Tibial nerve (tissue), 4 donors: ENCODE results near the gene ZC3HAV1L. TPM values are rescaled to one million over a fixed set of nuclear protein-coding genes. Genes with fewer than 3 reads are reported as not detected.

Experiments
- DNase-seq, 2 donors: peaks; one replicate each; pipeline ENCODE4 v3.0.0-alpha.2; 2019; ENCODE audit warnings: low spot score in 2 of 2
- H3K27ac ChIP-seq, 4 donors: fragments of 200-600 bp; sonication (generic) in 3 of 4; one replicate each; pipeline ENCODE4 v1.5.1; 2017 to 2019; ENCODE audit warnings: mild to moderate bottlenecking in 1 of 4
- H3K27me3 ChIP-seq, 2 donors: fragments of 200-600 bp; sonication (generic) in 1 of 2; one replicate each; pipeline versions ENCODE4 v1.5.1 to v1.6.0; 2017 to 2019
- H3K36me3 ChIP-seq, 3 donors: fragments of 200-600 bp; sonication (generic); one replicate each; pipeline ENCODE4 v1.5.1; 2018 to 2019
- H3K4me1 ChIP-seq, 4 donors: fragments of 200-600 bp; sonication (generic) in 3 of 4; one replicate each; pipeline ENCODE4 v1.5.1; 2017 to 2019
- H3K4me3 ChIP-seq, 4 donors: fragments of 200-600 bp; sonication (generic) in 3 of 4; one replicate each; pipeline ENCODE4 v1.5.1; 2017 to 2019; ENCODE audit warnings: mild to moderate bottlenecking in 1 of 4, moderate library complexity in 1 of 4
- H3K9me3 ChIP-seq, 4 donors: fragments of 200-600 bp; sonication (generic) in 3 of 4; one replicate each; pipeline ENCODE4 v1.5.1; 2017 to 2019
- EP300 ChIP-seq, 2 donors: sonication (generic); formaldehyde crosslinking; IDR thresholded peaks; one replicate each; pipeline ENCODE4 v1.6.1; 2017; ENCODE audit warnings: antibody characterized with exemption in 2 of 2, mild to moderate bottlenecking in 1 of 2
- POLR2A ChIP-seq, 2 donors: fragments of 450-650 bp; IDR thresholded peaks; one replicate each; pipeline ENCODE4 v1.6.1; 2017; ENCODE audit warnings: antibody characterized with exemption in 2 of 2, mild to moderate bottlenecking in 2 of 2, moderate library complexity in 2 of 2
- WGBS, 2 donors: methylation state at CpG; one replicate each; pipeline ENCODE4 v1.1.5; 2018; 5-methylcytosine and 5-hydroxymethylcytosine counted together
- total RNA-seq, 4 donors: library from RNA; depleted of rRNA; stranded (reverse); fragments of >200 nt; gene quantifications; one replicate each; pipeline ENCODE4 v1.1.0, GENCODE V29; 2016
- TF ChIP-seq, protein P1 (sequence below), 5 experiments: fragments of 200-600 bp in 3 of 5; fragments of 450-650 bp in 2 of 5; sonication (generic) in 3 of 5; IDR thresholded peaks; one replicate each; pipeline ENCODE4 v1.5.1; 2016 to 2019; ENCODE audit warnings: antibody characterized with exemption in 5 of 5, mild to moderate bottlenecking in 3 of 5, moderate library complexity in 2 of 5

Gene ZC3HAV1L
- total RNA-seq, 4 donors from 2014 or later, result 36.9 to 68.8 (median 53.1) TPM

GRCh38 chr7:139071680-139072079, 35.8 kb upstream of the ZC3HAV1L start:
- WGBS, 2 donors, result 87 to 94% methylated on average over 3 of the region's 3 CpGs
- H3K4me1 ChIP-seq, result peaks cover 0 to 5% (median 0%) of the 10 kb centered on the region in 4 donors
- H3K27ac ChIP-seq, result no peak overlapping the region
- H3K9me3 ChIP-seq, result no peaks in the 10 kb centered on the region
- TF ChIP-seq EP300 (IDR thresholded peaks at IDR 0.05) (no peak), POLR2A (IDR thresholded peaks at IDR 0.05) (no peak)
- TF ChIP-seq, protein P1, sequence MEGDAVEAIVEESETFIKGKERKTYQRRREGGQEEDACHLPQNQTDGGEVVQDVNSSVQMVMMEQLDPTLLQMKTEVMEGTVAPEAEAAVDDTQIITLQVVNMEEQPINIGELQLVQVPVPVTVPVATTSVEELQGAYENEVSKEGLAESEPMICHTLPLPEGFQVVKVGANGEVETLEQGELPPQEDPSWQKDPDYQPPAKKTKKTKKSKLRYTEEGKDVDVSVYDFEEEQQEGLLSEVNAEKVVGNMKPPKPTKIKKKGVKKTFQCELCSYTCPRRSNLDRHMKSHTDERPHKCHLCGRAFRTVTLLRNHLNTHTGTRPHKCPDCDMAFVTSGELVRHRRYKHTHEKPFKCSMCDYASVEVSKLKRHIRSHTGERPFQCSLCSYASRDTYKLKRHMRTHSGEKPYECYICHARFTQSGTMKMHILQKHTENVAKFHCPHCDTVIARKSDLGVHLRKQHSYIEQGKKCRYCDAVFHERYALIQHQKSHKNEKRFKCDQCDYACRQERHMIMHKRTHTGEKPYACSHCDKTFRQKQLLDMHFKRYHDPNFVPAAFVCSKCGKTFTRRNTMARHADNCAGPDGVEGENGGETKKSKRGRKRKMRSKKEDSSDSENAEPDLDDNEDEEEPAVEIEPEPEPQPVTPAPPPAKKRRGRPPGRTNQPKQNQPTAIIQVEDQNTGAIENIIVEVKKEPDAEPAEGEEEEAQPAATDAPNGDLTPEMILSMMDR (IDR thresholded peaks at IDR 0.05), result no peak
- H3K4me3 ChIP-seq, result no peak overlapping the region
- H3K27me3 ChIP-seq, result no peaks in the 10 kb centered on the region
- no peak for DNase-seq
- peaks cover 2 to 85% (median 28%) of the 10 kb centered on the region in 3 donors for H3K36me3 ChIP-seq

- Histone ChIP-seq H3K27me3 (no peaks in the 10 kb centered on the region), H3K27ac (no peak overlapping the region), H3K9me3 (no peaks in the 10 kb centered on the region), H3K36me3 (peaks cover 2 to 98% (median 35%) of the 10 kb centered on the region in 3 donors), H3K4me1 (no peaks in the 10 kb centered on the region), H3K4me3 (no peak overlapping the region)
- TF ChIP-seq EP300 (IDR thresholded peaks at IDR 0.05) (no peak), POLR2A (IDR thresholded peaks at IDR 0.05) (no peak)
- TF ChIP-seq, protein P1 (IDR thresholded peaks at IDR 0.05), result no peak
- no peak for DNase-seq
- WGBS, 2 donors, result 94 to 95% methylated on average over 9 of the region's 9 CpGs
These were observed 32.9 kb upstream of the ZC3HAV1L start for GRCh38 chr7:139068544-139069399.

GRCh38 chr7:139066315-139066714, 30.5 kb upstream of the ZC3HAV1L start:
- Histone ChIP-seq H3K9me3 (no peaks in the 10 kb centered on the region), H3K27me3 (no peaks in the 10 kb centered on the region), H3K36me3 (peaks cover 0 to 92% (median 23%) of the 10 kb centered on the region in 3 donors), H3K4me3 (no peak overlapping the region), H3K27ac (no peak overlapping the region), H3K4me1 (no peaks in the 10 kb centered on the region)
- no peak for TF ChIP-seq POLR2A (IDR thresholded peaks at IDR 0.05)
- no peak for TF ChIP-seq EP300 (IDR thresholded peaks at IDR 0.05)
- TF ChIP-seq, protein P1 (IDR thresholded peaks at IDR 0.05), result no peak
- DNase-seq, result no peak
- 76 to 84% methylated on average over 9 of the region's 9 CpGs for WGBS, 2 donors

DNA sequence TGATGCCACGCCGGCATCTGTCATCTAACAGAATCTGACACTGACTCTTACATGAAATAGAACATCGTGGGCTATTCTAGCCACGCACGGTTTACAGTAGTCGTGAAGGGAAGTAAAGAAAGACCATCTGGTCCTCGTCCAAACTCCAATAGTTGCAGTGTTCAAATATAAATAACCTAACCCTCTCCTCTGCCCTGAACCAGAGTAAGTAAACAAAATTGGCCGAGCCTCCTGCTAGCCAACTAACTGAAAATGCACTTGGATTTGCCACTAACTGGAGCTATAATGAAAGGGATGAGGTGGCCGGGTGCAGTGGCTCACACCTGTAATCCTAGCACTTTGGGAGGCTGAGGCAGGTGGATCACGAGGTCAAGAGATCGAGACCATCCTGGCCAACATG, 29.5 kb upstream of the ZC3HAV1L start:
- no peaks in the 10 kb centered on the region for H3K9me3 ChIP-seq
- no peak for TF ChIP-seq EP300 (IDR thresholded peaks at IDR 0.05)
- TF ChIP-seq, protein P1 (IDR thresholded peaks at IDR 0.05), result no peak
- no peak for TF ChIP-seq POLR2A (IDR thresholded peaks at IDR 0.05)
- peaks cover 0 to 92% (median 28%) of the 10 kb centered on the region in 3 donors for H3K36me3 ChIP-seq
- no peak overlapping the region for H3K4me3 ChIP-seq
- WGBS, 2 donors, result 82 to 89% methylated on average over 11 of the region's 11 CpGs
- DNase-seq, result no peak
- no peak overlapping the region for H3K27ac ChIP-seq
- no peaks in the 10 kb centered on the region for H3K4me1 ChIP-seq
- no peaks in the 10 kb centered on the region for H3K27me3 ChIP-seq

DNA sequence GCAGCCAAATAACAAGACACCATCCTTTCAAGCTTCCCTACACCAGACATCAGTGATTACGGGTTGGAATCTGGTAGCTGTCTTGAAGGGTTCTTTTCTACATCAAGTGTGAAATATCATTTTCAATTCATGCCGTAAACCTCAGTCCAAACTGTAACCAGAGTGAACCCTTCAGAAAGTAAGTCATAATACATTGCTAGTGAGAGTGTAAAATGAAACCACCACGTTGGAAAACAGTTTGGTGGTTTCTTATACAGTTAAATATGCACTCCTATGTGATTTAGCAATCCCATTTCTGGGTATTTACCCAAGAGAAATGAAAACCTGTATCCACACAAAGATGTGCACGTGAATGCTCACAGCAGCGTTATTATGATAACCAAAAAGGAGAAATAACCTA, 25.6 kb upstream of the ZC3HAV1L start:
- WGBS, 2 donors, result 78 to 82% methylated on average over 5 of the region's 5 CpGs
- no peaks in the 10 kb centered on the region for H3K9me3 ChIP-seq
- H3K36me3 ChIP-seq, result peaks cover 0 to 78% (median 18%) of the 10 kb centered on the region in 3 donors

More for the DNA sequence above, 25.6 kb upstream of the ZC3HAV1L start:
- Histone ChIP-seq H3K4me3 (no peak overlapping the region), H3K4me1 (no peaks in the 10 kb centered on the region), H3K27ac (no peak overlapping the region), H3K27me3 (no peaks in the 10 kb centered on the region)
- no peak for DNase-seq
- no peak for TF ChIP-seq POLR2A (IDR thresholded peaks at IDR 0.05)
- TF ChIP-seq, protein P1 (IDR thresholded peaks at IDR 0.05), result no peak
- no peak for TF ChIP-seq EP300 (IDR thresholded peaks at IDR 0.05)
